GM12878 (cell line): ENCODE measurements around the gene FHL2. TPM values are rescaled to one million over a fixed set of nuclear protein-coding genes. Genes with fewer than 3 reads are reported as not detected.

Source experiments
- ATAC-seq: fragments of 200-7000 bp; cut with Tn5 transposase; 3 replicates; pipeline ENCODE4 v1.9.1; 2020; ENCODE audit warnings: mild to moderate bottlenecking, moderate library complexity
- BruUV-seq: library from RNA; stranded (reverse); fragments of 400-500 nt; replicated peaks from 2 replicates; lab custom pipeline; 2021; lab: Mats Ljungman, UMichigan
- CTCF ChIA-PET: fragments of 300-600 bp; sonication (Branson Sonifier 250); formaldehyde crosslinking; extraction: SDS; loops from one replicate; lab custom pipeline; 2021; ENCODE audit warnings: inconsistent platforms; lab: Yijun Ruan, JAX
- POLR2A ChIA-PET: fragments of 350-600 bp; formaldehyde crosslinking; extraction: SDS; loops from one replicate; lab custom pipeline; 2021; ENCODE audit warnings: inconsistent platforms; lab: Charles Lee
- RAD21 ChIA-PET: fragments of 300-600 bp; sonication (Branson Sonifier 250); formaldehyde crosslinking; loops from one replicate; lab custom pipeline; 2023; ENCODE audit warnings: antibody characterized with exemption; ENCODE audit not compliant: unreplicated experiment; lab: Charles Lee
- SMC1A ChIA-PET: fragments of 300-600 bp; sonication (Branson Sonifier 250); formaldehyde crosslinking; loops from one replicate; lab custom pipeline; 2023; ENCODE audit not compliant: unreplicated experiment, uncharacterized antibody; lab: Charles Lee
- DNase-seq: peaks from one replicate; pipeline ENCODE4 v3.0.0-alpha.2; 2011; ENCODE audit warnings: low read depth, low spot score
- FAIRE-seq: peaks from 3 replicates; lab custom pipeline; 2011; peaks lifted over from hg19 to GRCh38; lab: Jason Lieb, UNC
- H2AFZ ChIP-seq: 2 replicates; pipeline ENCODE4 v1.6.0; 2011; ENCODE audit warnings: low read depth, low read length, control low read depth; ENCODE audit not compliant: control insufficient read depth
- H3K27ac ChIP-seq: 2 replicates; pipeline ENCODE4 v1.5.1; 2011; ENCODE audit warnings: control low read depth; ENCODE audit not compliant: control insufficient read depth, insufficient read depth
- H3K27me3 ChIP-seq, 2 experiments: replicated peaks in 1 of 2; 2 replicates each; pipeline versions ENCODE4 v1.6.0 to v1.6.1; 2011; ENCODE audit warnings: low read length in 1 of 2; ENCODE audit not compliant: control insufficient read depth in 2 of 2, insufficient read depth in 2 of 2
- H3K36me3 ChIP-seq, 2 experiments: 2 replicates each; pipeline ENCODE4 v1.5.1; 2011; ENCODE audit warnings: low read length in 1 of 2; ENCODE audit not compliant: control insufficient read depth in 2 of 2, insufficient read depth in 2 of 2
- H3K4me1 ChIP-seq: 2 replicates; pipeline ENCODE4 v1.6.1; 2011; ENCODE audit warnings: mild to moderate bottlenecking, low read length, moderate library complexity, mixed read lengths; ENCODE audit not compliant: control insufficient read depth, insufficient read depth
- H3K4me2 ChIP-seq: 2 replicates; pipeline ENCODE4 v1.6.0; 2011; ENCODE audit warnings: control low read depth; ENCODE audit not compliant: control insufficient read depth, insufficient read depth
- H3K4me3 ChIP-seq: fragments of 200-600 bp; sonication (generic); 2 replicates; pipeline ENCODE4 v1.5.1; 2016
- H3K79me2 ChIP-seq: 2 replicates; pipeline ENCODE4 v1.6.0; 2011; ENCODE audit warnings: low read length; ENCODE audit not compliant: control insufficient read depth, insufficient read depth
- H3K9ac ChIP-seq: 2 replicates; pipeline ENCODE4 v1.8.0; 2011; ENCODE audit warnings: low read length, control low read depth, mixed read lengths; ENCODE audit not compliant: control insufficient read depth, insufficient read depth
- H3K9me3 ChIP-seq: replicated peaks from 3 replicates; pipeline ENCODE4 v1.5.1; 2011; ENCODE audit warnings: mild to moderate bottlenecking, low read length; ENCODE audit not compliant: control insufficient read depth, insufficient read depth
- H4K20me1 ChIP-seq: 2 replicates; pipeline ENCODE4 v1.6.0; 2011; ENCODE audit not compliant: control insufficient read depth, insufficient read depth
- ATF7 ChIP-seq: fragments of 450-650 bp; IDR thresholded peaks from 2 replicates; pipeline ENCODE4 v1.6.1; 2016; ENCODE audit warnings: low read depth, mild to moderate bottlenecking
- BRCA1 ChIP-seq: IDR thresholded peaks from 2 replicates; pipeline ENCODE4 v1.6.1; 2011; ENCODE audit warnings: low read depth, low read length, improper control_type of control experiment
- CHD4 ChIP-seq: fragments of 200-600 bp; sonication (generic); IDR thresholded peaks from 2 replicates; pipeline ENCODE4 v1.6.1; 2016; ENCODE audit warnings: mild to moderate bottlenecking
- FOS ChIP-seq: IDR thresholded peaks from 3 replicates; pipeline ENCODE4 v1.6.1; 2011; ENCODE audit warnings: borderline replicate concordance; ENCODE audit not compliant: insufficient read length; ENCODE audit errors: extremely low read depth
- FOXK2 ChIP-seq: fragments of 450-650 bp; IDR thresholded peaks from 2 replicates; pipeline ENCODE4 v1.6.1; 2017; ENCODE audit warnings: mild to moderate bottlenecking, moderate library complexity
- GABPA ChIP-seq: IDR thresholded peaks from 2 replicates; pipeline ENCODE4 v1.6.1; 2014; ENCODE audit warnings: antibody characterized with exemption, low read depth, mild to moderate bottlenecking, inconsistent platforms
- HDGF ChIP-seq: fragments of 450-650 bp; IDR thresholded peaks from 2 replicates; pipeline ENCODE4 v1.6.1; 2016; ENCODE audit warnings: antibody characterized with exemption
- LARP7 ChIP-seq: fragments of 450-650 bp; IDR thresholded peaks from 2 replicates; pipeline ENCODE4 v1.6.1; 2017; ENCODE audit warnings: mild to moderate bottlenecking
- NR2F1 ChIP-seq: fragments of 450-650 bp; conservative IDR thresholded peaks from 2 replicates; pipeline ENCODE4 v1.6.1; 2017; ENCODE audit warnings: mild to moderate bottlenecking
- RBBP5 ChIP-seq: fragments of 200-600 bp; sonication (generic); conservative IDR thresholded peaks from 2 replicates; pipeline ENCODE4 v1.6.1; 2016
- RFX5 ChIP-seq: IDR thresholded peaks from 2 replicates; pipeline ENCODE4 v1.6.1; 2011; ENCODE audit warnings: low read depth, low read length, improper control_type of control experiment
- SIN3A ChIP-seq: IDR thresholded peaks from 2 replicates; pipeline ENCODE4 v1.6.1; 2012; ENCODE audit warnings: low read depth, low read length, improper control_type of control experiment
- SP1 ChIP-seq: IDR thresholded peaks from one replicate; pipeline ENCODE4 v1.6.1; 2011; ENCODE audit warnings: low read depth, low read length
- ZNF24 ChIP-seq: fragments of 450-650 bp; IDR thresholded peaks from 2 replicates; pipeline ENCODE4 v1.6.1; 2017; ENCODE audit warnings: antibody characterized with exemption, mild to moderate bottlenecking
- WGBS: methylation state at CpG from one replicate; pipeline ENCODE4 v1.1.6; 2016; ENCODE audit warnings: low lambda C conversion rate; ENCODE audit not compliant: insufficient replicate concordance, insufficient coverage; ENCODE audit errors: missing lambda C conversion rate; 5-methylcytosine and 5-hydroxymethylcytosine counted together
- in situ Hi-C: fragments of 300-500 bp; cut with MboI; formaldehyde crosslinking; loops from 9 replicates; pipeline ENCODE4 v1.14.3; 2018; ENCODE audit warnings: mixed read lengths
- intact Hi-C: fragments of 100-400 bp; cut with micrococcal nuclease; formaldehyde crosslinking; loops from one replicate; pipeline ENCODE4 v1.14.2; 2022; ENCODE audit not compliant: unreplicated experiment
- polyA plus RNA-seq, 11 experiments: library from polyadenylated mRNA; depleted of rRNA in 4 of 11; unstranded in 6 of 11; stranded (reverse) in 5 of 11; fragments of >200 nt; fragmentation: Nextera tagmentation in 4 of 11; fragmentation: Illumina TruSeq in 1 of 11; extraction: Ambion mirVana in 4 of 11; extraction: Trizol in 1 of 11; gene quantifications; 1 replicate in 1 of 11; 2 replicates in 10 of 11; pipeline versions ENCODE4 v1.2.1 to v1.2.3, GENCODE V29; 2011 to 2016; ENCODE audit warnings: inconsistent platforms in 2 of 11, missing spikeins in 2 of 11, low read depth in 1 of 11
- total RNA-seq, 4 experiments: library from RNA; depleted of rRNA in 3 of 4; stranded (reverse); fragments of >200 nt in 3 of 4; fragmentation: Illumina TruSeq in 1 of 4; extraction: Trizol in 1 of 4; gene quantifications; 2 replicates each; pipeline versions ENCODE4 v1.2.1 to v1.2.3, GENCODE V29; 2013 to 2021
- TF ChIP-seq, protein P1 (sequence below): fragments of 450-650 bp; IDR thresholded peaks from 2 replicates; pipeline ENCODE4 v1.6.1; 2017; ENCODE audit warnings: mild to moderate bottlenecking, moderate library complexity

The FHL2 gene
- total and polyA plus RNA-seq, 10 of the 15 experiments (the other 5 are each of a cell fraction or from before 2014, with no cell fraction given), result 2.2 to 9.9 (median 4.5) TPM

DNA sequence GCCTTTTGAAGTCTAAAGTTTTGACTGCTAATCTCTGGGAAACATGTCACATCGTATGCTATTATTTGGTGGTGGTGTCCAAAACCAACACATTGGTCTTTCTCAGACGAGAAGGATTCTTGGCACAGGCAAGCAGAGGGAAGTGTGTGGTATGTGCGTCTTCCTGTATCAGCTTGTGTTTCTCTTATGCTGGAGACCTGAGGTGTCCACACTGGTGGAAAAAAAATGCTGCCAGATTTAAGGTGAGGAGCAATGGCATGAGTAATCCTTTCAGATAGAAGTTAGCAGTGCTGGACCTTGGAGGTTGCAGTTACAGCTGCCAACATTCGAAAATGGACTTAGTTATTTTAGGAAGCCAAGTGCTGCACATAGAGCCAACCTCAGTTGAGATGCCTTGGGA is 11.7 kb upstream of the FHL2 start:
- no peak for TF ChIP-seq ATF7
- no peak for TF ChIP-seq BRCA1
- no peak for TF ChIP-seq NR2F1
- no peak for TF ChIP-seq RBBP5
- TF ChIP-seq, protein P1, sequence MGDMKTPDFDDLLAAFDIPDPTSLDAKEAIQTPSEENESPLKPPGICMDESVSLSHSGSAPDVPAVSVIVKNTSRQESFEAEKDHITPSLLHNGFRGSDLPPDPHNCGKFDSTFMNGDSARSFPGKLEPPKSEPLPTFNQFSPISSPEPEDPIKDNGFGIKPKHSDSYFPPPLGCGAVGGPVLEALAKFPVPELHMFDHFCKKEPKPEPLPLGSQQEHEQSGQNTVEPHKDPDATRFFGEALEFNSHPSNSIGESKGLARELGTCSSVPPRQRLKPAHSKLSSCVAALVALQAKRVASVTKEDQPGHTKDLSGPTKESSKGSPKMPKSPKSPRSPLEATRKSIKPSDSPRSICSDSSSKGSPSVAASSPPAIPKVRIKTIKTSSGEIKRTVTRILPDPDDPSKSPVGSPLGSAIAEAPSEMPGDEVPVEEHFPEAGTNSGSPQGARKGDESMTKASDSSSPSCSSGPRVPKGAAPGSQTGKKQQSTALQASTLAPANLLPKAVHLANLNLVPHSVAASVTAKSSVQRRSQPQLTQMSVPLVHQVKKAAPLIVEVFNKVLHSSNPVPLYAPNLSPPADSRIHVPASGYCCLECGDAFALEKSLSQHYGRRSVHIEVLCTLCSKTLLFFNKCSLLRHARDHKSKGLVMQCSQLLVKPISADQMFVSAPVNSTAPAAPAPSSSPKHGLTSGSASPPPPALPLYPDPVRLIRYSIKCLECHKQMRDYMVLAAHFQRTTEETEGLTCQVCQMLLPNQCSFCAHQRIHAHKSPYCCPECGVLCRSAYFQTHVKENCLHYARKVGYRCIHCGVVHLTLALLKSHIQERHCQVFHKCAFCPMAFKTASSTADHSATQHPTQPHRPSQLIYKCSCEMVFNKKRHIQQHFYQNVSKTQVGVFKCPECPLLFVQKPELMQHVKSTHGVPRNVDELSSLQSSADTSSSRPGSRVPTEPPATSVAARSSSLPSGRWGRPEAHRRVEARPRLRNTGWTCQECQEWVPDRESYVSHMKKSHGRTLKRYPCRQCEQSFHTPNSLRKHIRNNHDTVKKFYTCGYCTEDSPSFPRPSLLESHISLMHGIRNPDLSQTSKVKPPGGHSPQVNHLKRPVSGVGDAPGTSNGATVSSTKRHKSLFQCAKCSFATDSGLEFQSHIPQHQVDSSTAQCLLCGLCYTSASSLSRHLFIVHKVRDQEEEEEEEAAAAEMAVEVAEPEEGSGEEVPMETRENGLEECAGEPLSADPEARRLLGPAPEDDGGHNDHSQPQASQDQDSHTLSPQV, result no peak
- TF ChIP-seq FOXK2, result no peak
- no peak for TF ChIP-seq SIN3A
- no peak for TF ChIP-seq SP1
- no peak for TF ChIP-seq ZNF24
- no peak for TF ChIP-seq RFX5
- no peak for TF ChIP-seq HDGF
- no peak for TF ChIP-seq FOS
- TF ChIP-seq GABPA, result no peak
- no peak for TF ChIP-seq CHD4
- TF ChIP-seq LARP7, result no peak
- POLR2A ChIA-PET, result no interaction called here
- no peak overlapping the region for H2AFZ ChIP-seq
- no peaks in the 10 kb centered on the region for H3K4me1 ChIP-seq
- H3K4me3 ChIP-seq, result no peak overlapping the region
- RAD21 ChIA-PET, result no interaction called here
- H3K9me3 ChIP-seq, result no peaks in the 10 kb centered on the region
- no peak overlapping the region for H3K27ac ChIP-seq
- no peaks in the 10 kb centered on the region for H3K36me3 ChIP-seq
- intact Hi-C loops (no loop called here), in situ Hi-C loops (no loop called here)
- H3K79me2 ChIP-seq, result no peaks in the 10 kb centered on the region
- ATAC-seq, result no peak
- no peak for DNase-seq
- H4K20me1 ChIP-seq, result no peaks in the 10 kb centered on the region
- CTCF ChIA-PET, result interaction anchor here (1.0 kb wide), 1 partner anchor 69 kb away, joined by 3 read pairs; no protein-coding TSS in a partner anchor
- BruUV-seq, result no TSS peak
- no peak for FAIRE-seq
- no peaks in the 10 kb centered on the region; a peak in 1 of 4 replicates for H3K27me3 ChIP-seq
- SMC1A ChIA-PET, result interaction anchor here (0.9 kb wide), 2 partner anchors 9 to 36 kb away, joined by 3 read pairs; no protein-coding TSS in a partner anchor
- H3K9ac ChIP-seq, result no peak overlapping the region
- no peak overlapping the region for H3K4me2 ChIP-seq
- WGBS, result 7% methylated on average over 4 of the region's 4 CpGs
